ENCODE data around the gene ZFHX3.

- TF ChIP-seq, protein P1, sequence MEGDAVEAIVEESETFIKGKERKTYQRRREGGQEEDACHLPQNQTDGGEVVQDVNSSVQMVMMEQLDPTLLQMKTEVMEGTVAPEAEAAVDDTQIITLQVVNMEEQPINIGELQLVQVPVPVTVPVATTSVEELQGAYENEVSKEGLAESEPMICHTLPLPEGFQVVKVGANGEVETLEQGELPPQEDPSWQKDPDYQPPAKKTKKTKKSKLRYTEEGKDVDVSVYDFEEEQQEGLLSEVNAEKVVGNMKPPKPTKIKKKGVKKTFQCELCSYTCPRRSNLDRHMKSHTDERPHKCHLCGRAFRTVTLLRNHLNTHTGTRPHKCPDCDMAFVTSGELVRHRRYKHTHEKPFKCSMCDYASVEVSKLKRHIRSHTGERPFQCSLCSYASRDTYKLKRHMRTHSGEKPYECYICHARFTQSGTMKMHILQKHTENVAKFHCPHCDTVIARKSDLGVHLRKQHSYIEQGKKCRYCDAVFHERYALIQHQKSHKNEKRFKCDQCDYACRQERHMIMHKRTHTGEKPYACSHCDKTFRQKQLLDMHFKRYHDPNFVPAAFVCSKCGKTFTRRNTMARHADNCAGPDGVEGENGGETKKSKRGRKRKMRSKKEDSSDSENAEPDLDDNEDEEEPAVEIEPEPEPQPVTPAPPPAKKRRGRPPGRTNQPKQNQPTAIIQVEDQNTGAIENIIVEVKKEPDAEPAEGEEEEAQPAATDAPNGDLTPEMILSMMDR (IDR thresholded peaks at IDR 0.05; ENCODE audit: low read depth, low read length, missing input control) = no peak
- no peak for TF ChIP-seq GABPA (IDR thresholded peaks at IDR 0.05 in 1 of 2, conservative IDR thresholded peaks at IDR 0.05 in 1 of 2)
- no peak for TF ChIP-seq YY1 (IDR thresholded peaks at IDR 0.05)
- no peak for TF ChIP-seq RXRA (IDR thresholded peaks at IDR 0.05)
- no peak for TF ChIP-seq TAF1 (conservative IDR thresholded peaks at IDR 0.05)
- no peak for TF ChIP-seq JUND (IDR thresholded peaks at IDR 0.05)
- no peak for TF ChIP-seq ATF3 (IDR thresholded peaks at IDR 0.05)
- TF ChIP-seq SP1 (IDR thresholded peaks at IDR 0.05) = no peak
- TF ChIP-seq, protein P2, sequence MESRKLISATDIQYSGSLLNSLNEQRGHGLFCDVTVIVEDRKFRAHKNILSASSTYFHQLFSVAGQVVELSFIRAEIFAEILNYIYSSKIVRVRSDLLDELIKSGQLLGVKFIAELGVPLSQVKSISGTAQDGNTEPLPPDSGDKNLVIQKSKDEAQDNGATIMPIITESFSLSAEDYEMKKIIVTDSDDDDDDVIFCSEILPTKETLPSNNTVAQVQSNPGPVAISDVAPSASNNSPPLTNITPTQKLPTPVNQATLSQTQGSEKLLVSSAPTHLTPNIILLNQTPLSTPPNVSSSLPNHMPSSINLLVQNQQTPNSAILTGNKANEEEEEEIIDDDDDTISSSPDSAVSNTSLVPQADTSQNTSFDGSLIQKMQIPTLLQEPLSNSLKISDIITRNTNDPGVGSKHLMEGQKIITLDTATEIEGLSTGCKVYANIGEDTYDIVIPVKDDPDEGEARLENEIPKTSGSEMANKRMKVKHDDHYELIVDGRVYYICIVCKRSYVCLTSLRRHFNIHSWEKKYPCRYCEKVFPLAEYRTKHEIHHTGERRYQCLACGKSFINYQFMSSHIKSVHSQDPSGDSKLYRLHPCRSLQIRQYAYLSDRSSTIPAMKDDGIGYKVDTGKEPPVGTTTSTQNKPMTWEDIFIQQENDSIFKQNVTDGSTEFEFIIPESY (IDR thresholded peaks at IDR 0.05) = no peak
- TF ChIP-seq, protein P3, sequence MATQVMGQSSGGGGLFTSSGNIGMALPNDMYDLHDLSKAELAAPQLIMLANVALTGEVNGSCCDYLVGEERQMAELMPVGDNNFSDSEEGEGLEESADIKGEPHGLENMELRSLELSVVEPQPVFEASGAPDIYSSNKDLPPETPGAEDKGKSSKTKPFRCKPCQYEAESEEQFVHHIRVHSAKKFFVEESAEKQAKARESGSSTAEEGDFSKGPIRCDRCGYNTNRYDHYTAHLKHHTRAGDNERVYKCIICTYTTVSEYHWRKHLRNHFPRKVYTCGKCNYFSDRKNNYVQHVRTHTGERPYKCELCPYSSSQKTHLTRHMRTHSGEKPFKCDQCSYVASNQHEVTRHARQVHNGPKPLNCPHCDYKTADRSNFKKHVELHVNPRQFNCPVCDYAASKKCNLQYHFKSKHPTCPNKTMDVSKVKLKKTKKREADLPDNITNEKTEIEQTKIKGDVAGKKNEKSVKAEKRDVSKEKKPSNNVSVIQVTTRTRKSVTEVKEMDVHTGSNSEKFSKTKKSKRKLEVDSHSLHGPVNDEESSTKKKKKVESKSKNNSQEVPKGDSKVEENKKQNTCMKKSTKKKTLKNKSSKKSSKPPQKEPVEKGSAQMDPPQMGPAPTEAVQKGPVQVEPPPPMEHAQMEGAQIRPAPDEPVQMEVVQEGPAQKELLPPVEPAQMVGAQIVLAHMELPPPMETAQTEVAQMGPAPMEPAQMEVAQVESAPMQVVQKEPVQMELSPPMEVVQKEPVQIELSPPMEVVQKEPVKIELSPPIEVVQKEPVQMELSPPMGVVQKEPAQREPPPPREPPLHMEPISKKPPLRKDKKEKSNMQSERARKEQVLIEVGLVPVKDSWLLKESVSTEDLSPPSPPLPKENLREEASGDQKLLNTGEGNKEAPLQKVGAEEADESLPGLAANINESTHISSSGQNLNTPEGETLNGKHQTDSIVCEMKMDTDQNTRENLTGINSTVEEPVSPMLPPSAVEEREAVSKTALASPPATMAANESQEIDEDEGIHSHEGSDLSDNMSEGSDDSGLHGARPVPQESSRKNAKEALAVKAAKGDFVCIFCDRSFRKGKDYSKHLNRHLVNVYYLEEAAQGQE (IDR thresholded peaks at IDR 0.05) = no peak
- TF ChIP-seq HNF4G (IDR thresholded peaks at IDR 0.05) = no peak
Measured at GRCh38 chr16:73026754-73027684, 20.9 kb downstream of the ZFHX3 start.

Measured in liver (tissue), 3 donors.